Liver (tissue), 5 donors: ENCODE data around the gene NOCT. TPM values are rescaled to one million over a fixed set of nuclear protein-coding genes. Genes with fewer than 3 reads are reported as not detected.

Experiments used
- polyA plus RNA-seq, 2 donors: library from polyadenylated mRNA; stranded (reverse) in 1 of 2; unstranded in 1 of 2; fragments of 200-250 nt in 1 of 2; fragments of >200 nt in 1 of 2; fragmentation: Nextera tagmentation in 1 of 2; extraction: Ambion mirVana in 1 of 2; gene quantifications; one replicate each; pipeline versions ENCODE4 v1.2.1 to v1.2.3, GENCODE V29; 2013 to 2015
- small RNA-seq: library from RNA; depleted of rRNA; stranded (forward); fragments of <200 nt; gene quantifications from one replicate; pipeline ENCODE3, GENCODE V24; 2014
- total RNA-seq, 2 donors: library from RNA; depleted of rRNA; stranded (reverse); fragments of >200 nt; gene quantifications; one replicate each; pipeline ENCODE4 v1.2.3, GENCODE V29; 2014
- donor health status: healthy.
- donor health status: healthy.
- donor health status: healthy.

NOCT gene
- total and polyA plus RNA-seq, 4 donors, result 2.8 to 11.9 (median 4.3) TPM

Small RNAs within 50 kb of the gene (small RNA-seq; reads per million reads assigned to genes)
- not detected for gene RNU6-531P

Other genes with a start within 250 kb of the NOCT start
- gene ELF2, start 161.4 kb downstream of the NOCT start, total RNA-seq, result 10 to 100 TPM; 31.0 to 35.3 TPM
- 10 to 100 TPM in 1 of 2 donors, 1 to 10 TPM in 1; 8.1 to 17.2 TPM for gene ELF2, start 161.4 kb downstream of the NOCT start, polyA plus RNA-seq